GM03348 (cell line): ENCODE data around the gene PRKRA.
"Not testable (repeated sequence)": the region's sequence is repeated elsewhere in the genome, so short reads cannot be mapped to it uniquely, and the experiment has no call there.

ENCODE experiments used
- DNase-seq: peaks from one replicate; pipeline ENCODE4 v3.0.0; 2012; ENCODE audit warnings: low spot score

Gene PRKRA

DNA sequence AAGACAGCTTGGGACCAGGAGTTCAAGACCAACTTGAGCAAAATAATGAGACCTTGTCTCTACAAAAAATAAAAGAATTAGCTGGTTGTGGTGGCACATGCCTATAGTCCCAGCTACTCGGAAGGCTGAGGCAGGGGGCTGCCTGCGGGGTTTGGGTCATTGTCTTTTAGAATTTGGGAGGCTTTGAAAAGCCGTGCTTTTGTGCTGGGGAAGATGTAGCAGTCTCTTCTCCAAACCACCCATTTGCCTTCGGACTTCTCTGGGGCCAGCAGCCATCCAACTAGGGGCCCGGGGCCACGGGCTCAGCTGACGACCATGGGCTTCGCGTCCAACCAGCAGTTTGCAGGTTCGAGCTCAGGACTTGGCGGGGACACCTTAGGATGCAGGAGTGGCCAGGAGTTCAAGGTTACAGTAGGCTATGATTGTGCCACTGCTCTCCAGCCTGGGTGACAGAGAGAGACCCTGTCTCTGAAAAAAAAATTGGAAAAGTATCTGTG is 6.5 kb upstream of the PRKRA start:
- no peak for DNase-seq

GRCh38 chr2:178455947-178456346 is 5.0 kb upstream of the PRKRA start:
- no peak for DNase-seq

GRCh38 chr2:178452870-178453269 is 1.9 kb upstream of the PRKRA start:
- DNase-seq = no peak

DNA sequence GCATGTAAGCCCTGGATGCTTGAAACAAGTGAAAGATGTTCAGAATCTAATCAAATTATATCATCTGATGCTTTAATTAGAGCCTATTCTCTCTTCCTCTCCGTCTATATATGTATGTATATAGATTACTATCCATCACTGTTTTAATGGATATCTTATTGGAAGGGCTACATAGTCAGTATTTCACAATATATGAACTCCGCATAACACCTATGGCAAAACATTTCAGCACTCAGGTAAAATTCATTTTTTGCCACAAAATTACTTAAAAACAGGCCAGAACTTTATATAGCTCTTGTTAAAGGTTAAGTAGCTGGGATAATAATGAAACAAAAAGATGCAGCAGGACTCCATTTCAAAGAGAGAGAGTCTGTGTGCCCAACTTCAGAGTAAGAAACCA is 1.4 kb upstream of the PRKRA start:
- no peak for DNase-seq

DNA sequence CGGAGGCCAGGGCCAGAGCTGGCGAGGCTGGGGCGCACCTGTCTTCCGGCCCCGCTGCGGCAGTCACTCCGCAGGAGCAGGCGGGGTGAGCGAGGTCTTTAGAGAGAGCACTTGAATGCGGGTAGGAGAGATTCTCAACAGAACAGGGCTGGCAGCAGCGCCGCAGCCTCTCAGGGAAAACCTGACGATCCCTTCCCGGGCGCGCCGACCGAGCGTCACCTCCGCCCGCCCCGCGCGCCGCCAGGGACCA is 526 bp downstream of the PRKRA start:
- no peak for DNase-seq

DNA sequence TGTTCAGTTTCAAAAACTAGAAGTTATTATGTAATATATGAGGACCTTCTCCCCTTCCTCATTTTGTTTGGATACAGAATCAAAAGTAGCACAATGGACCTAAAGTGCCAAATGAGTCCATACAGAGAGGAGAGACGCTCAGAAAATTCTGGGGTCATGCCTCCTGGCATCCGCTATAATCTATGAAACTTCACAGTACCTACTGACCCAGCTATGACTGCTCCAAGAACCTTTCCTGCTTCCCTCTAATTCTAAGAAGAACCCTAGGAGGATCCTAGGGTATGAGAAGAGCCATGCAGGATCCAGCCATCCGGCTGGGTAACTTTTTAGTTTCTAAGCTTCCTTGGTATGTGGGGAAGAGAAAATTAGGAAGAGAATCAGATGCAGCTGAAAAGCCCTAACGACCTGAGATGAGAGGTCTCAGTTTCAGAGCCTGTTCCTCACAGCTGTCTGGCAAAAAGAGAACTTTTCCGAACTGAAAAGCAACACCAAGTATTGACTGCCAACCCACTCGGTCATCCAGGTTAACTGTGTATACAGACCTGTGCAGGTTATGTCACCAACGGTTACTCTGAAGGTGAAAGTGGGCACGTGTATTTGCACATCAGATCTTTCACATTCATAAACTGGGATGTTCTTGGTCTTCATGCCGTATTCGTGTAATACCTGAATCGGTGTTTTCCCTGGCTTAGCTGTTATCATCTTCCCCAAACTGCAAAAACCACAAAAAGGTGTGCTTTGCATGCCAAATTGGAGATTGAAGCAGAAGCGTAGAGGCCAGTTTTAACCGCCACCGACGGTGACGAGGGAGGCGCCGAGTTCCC is 1.1 kb downstream of the PRKRA start:
- peak; percentile 9 for DNase-seq

DNA sequence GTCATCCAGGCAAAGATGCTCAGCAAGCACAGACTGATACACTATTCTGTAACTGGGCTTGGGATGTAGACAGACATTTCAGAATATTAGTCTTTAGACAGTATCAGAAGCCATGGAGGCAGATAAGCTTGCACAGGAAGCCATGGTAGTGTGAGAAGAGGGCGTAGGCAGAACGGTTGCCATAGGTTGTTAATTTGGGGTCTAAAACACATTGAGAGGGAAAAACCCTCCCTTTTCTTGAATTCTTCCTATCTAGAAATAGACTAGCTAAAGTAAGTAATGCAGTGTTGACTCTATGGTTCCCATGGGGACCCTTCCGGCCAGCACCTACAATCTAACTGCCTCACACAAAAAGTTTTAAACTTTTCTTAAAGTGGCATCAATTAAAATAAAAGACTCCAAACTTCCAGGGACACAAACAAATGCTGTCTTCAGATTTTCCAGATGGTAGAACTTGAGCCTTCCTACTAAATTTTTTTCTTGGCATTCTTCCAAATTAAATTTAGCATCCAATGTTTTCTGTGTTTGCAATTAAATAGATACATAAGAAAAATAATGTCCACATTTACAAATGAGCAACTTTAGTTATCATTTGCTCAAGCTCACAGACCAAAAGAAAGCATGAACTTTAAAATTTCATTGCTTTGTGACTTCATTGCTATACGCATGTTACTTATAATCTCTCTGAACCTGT is 1.9 kb downstream of the PRKRA start:
- DNase-seq = no peak

DNA sequence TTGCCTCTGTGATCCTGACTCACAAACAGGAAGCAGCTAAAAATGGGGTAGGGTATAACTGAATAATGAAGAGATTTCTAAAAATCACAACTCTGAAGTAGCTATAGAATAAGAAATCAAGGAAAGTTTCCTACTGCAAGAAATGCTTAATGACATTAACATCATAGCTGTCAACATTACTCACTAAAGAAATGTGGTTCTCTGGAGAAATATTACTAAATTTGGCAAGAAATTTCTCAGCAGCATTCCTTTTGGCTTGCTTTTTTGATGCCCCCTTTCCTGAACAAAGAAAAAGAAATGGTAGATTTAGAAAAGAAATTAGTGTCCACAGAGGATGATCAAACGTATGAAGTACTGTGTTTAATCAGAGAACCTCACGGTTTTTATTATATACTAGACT is 9.5 kb downstream of the PRKRA start:
- no peak for DNase-seq

DNA sequence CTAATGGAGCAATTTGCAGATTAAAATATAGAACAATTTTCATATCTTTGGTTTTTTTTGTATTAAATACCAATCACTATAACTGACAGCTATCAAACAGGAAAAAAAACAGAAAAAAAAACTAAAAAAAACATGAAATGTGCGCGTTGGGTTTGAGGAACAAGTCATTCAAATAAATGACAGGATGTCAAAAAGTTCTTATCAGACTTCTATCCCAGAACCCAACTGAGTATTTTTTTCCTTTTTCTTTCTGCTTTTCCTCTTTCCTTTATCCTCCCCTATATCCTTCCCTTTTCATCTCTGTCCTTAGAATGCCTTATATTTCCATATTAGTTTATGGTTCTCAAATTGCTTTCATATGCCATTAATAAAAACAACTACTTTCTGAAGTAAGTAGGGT is 14.3 kb downstream of the PRKRA start:
- no peak for DNase-seq

- DNase-seq = no peak
These were observed 21.6 kb downstream of the PRKRA start for GRCh38 chr2:178429336-178429735.

GRCh38 chr2:178428396-178428806 is 22.6 kb downstream of the PRKRA start:
- no peak for DNase-seq

GRCh38 chr2:178427458-178427857 is 23.5 kb downstream of the PRKRA start:
- no peak for DNase-seq

DNA sequence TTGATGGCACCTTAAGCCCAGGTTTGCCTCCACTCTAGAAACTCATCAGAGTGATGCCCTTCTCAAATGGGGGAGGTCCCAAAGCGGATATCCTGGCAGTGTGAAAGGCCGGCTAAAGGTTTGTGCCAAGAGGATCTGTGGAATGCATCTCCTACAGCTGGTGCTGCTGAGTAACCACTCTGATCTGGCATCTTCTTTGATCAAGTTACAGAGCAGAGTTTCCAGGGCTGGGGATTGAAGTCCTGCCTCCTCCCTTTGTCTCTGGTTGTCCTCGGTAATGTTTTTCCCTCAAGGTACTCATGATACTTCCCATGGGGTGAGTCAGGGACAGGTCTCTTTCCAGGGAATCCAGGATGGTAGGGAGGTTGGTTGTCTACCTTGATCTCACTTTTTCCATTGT is 24.6 kb downstream of the PRKRA start:
- no peak for DNase-seq

GRCh38 chr2:178425255-178425827 is 25.6 kb downstream of the PRKRA start:
- no peak for DNase-seq

GRCh38 chr2:178423746-178424145 is 27.2 kb downstream of the PRKRA start:
- DNase-seq = not testable (repeated sequence)

DNA sequence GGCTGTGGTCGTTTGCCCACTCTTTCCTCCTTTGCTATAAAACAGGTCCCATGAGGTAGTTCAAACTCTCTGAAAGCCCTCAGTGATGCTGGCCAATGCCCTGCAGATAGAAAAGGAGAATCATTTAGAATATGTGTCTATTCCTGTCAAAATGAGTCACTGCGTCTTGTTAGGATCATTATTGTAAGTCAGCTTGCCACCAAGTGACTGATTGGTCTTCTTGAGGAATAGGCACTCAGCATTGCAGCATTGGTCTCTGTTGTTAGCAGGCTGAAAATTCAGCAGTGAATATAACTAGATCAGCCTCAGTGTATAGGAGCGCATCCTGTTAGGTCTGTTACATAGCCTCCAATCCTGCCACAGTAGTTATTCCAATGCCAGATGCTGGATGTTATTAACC is 28.9 kb downstream of the PRKRA start:
- no peak for DNase-seq

DNA sequence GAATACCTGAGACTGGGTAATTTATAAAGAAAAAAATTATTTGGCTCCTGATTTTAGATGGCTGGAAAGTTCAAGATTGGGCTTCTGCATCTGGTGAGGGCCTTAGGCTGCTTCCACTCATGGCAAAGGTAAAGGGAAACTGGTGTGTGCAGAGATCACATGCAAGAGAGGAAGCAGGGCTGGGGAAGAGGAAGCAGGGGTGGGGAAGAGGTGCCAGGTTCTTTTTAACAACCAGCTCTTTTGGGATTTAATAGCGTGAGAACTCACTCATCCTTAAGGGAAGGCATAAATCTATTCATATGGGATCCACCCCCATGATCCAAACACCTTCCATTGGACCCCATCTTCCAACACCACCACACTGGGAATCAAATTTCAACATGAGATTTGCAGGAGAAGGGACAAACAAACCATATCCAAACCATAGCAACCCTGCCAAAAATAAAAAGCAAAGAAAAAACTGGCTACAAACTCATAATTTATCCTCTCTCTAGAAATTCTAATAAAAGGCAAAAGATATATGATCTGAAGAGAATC is 30.4 kb downstream of the PRKRA start:
- DNase-seq = no peak

GRCh38 chr2:178419123-178419522 is 31.9 kb downstream of the PRKRA start:
- DNase-seq = no peak

GRCh38 chr2:178418426-178418825 is 32.5 kb downstream of the PRKRA start:
- DNase-seq = no peak

DNA sequence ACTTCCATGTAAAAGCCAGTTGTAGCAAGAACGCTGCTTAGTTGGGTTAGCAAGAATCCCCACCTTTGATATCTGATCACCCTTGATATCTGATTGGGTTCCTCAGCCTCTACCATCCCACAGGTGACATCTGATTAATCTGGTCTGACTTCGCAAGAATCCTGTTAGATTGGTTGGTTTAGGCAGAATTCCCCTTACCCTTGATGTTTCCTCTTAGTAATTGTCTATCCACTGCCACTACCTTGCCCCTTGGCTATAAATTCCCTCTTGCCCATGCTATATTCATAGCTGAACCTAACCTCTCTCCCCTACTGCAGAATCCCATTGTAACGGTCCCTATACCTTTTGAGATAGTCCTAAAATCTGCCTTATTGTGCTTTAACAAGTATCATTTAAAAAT is 33.1 kb downstream of the PRKRA start:
- DNase-seq = no peak

GRCh38 chr2:178415979-178416378 is 35.0 kb downstream of the PRKRA start:
- no peak for DNase-seq

DNA sequence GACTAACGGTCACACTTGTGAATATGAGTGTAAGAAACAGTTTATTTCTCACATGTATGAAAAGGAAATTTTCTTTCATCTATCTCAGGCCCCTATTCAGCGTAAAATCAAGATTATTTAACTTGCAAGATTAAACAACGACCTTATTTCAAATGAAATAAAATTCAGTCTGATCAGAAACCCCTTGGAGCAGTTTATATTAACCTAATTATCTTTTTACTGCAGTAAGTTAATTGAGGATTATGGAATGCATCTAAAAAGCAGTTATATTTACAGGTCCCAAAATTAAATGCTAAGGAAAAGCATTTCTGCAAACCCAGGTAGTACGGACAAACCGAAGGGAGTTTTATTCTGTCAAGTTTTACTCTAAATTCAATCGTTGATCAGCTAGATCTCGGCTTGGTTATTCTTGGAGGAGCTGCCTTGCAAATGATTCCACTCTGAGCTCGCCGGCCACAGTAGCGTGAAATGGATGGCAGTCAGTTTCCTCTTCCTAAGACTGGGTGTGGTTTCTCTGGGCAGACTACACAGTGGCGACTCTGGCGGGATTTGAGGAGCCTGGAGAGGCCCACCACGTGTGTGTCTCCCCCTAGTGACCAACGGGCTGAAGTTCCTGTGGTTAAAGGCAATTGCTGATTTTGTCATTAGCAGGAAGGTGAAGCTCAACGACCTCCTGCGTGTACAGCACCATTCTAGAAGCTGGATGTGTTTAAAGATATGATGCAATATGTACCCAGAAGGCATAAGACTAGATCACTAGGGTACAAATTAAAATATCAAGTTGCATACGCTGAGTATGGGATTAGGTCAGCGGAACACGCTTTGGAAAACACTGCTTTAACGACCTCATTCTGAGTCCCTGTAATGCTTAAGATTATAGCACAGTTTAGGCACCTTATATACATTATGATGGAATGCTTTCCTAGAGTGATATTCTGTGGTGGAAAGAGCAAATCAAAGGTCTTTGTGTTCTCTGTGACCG is 36.4 kb downstream of the PRKRA start:
- peak; percentile 89 for DNase-seq
